H9 (cell line): ENCODE results near the gene VWA8. TPM values are rescaled to one million over a fixed set of nuclear protein-coding genes. Genes with fewer than 3 reads are reported as not detected.

Experiments used
- DNase-seq: peaks from one replicate; pipeline ENCODE4 v3.0.0-alpha.2; 2017
- H2AFZ ChIP-seq: one replicate; pipeline ENCODE4 v1.6.1; 2013; ENCODE audit warnings: mild to moderate bottlenecking, low read length, control low read depth, moderate library complexity
- H2AK5ac ChIP-seq: 2 replicates; pipeline ENCODE4 v1.6.1; 2013; ENCODE audit warnings: low read length, control low read depth, mixed read lengths; ENCODE audit not compliant: insufficient read length
- H2BK120ac ChIP-seq: one replicate; pipeline ENCODE4 v1.6.1; 2013; ENCODE audit warnings: low read depth, mild to moderate bottlenecking, low read length, control low read depth, inconsistent platforms; ENCODE audit not compliant: poor library complexity, severe bottlenecking
- H2BK12ac ChIP-seq: 2 replicates; pipeline ENCODE4 v1.6.1; 2013; ENCODE audit warnings: low read length, control low read depth, mixed read lengths, low read depth; ENCODE audit not compliant: insufficient read length
- H2BK15ac ChIP-seq: 2 replicates; pipeline ENCODE4 v1.6.1; 2013; ENCODE audit warnings: low read depth, low read length, control low read depth
- H2BK20ac ChIP-seq: one replicate; pipeline ENCODE4 v1.6.1; 2013; ENCODE audit warnings: low read depth, mild to moderate bottlenecking, low read length, control low read depth, inconsistent platforms; ENCODE audit not compliant: poor library complexity, severe bottlenecking
- H2BK5ac ChIP-seq: 2 replicates; pipeline ENCODE4 v1.6.1; 2013; ENCODE audit warnings: low read length, control low read depth, mixed read lengths; ENCODE audit not compliant: insufficient read length
- H3K14ac ChIP-seq: 2 replicates; pipeline ENCODE4 v1.6.1; 2013; ENCODE audit warnings: low read length, control low read depth; ENCODE audit not compliant: insufficient read depth
- H3K18ac ChIP-seq: 2 replicates; pipeline ENCODE4 v1.6.1; 2013; ENCODE audit warnings: low read depth, mild to moderate bottlenecking, mixed read lengths, low read length, control low read depth; ENCODE audit not compliant: insufficient read length
- H3K23ac ChIP-seq: 2 replicates; pipeline ENCODE4 v1.6.1; 2013; ENCODE audit warnings: low read length, control low read depth, mixed read lengths, low read depth; ENCODE audit not compliant: insufficient read length
- H3K23me2 ChIP-seq: 2 replicates; pipeline ENCODE4 v1.6.1; 2013; ENCODE audit warnings: low read depth, mild to moderate bottlenecking, mixed read lengths, low read length, control low read depth; ENCODE audit not compliant: insufficient read length, poor library complexity, severe bottlenecking
- H3K27ac ChIP-seq: 2 replicates; pipeline ENCODE4 v1.5.1; 2013; ENCODE audit warnings: low read length, control low read depth, mixed read lengths, low read depth; ENCODE audit not compliant: insufficient read length
- H3K27me3 ChIP-seq: 2 replicates; pipeline ENCODE4 v1.6.1; 2013; ENCODE audit warnings: low read length, control low read depth, inconsistent platforms; ENCODE audit not compliant: insufficient read depth
- H3K4ac ChIP-seq: 2 replicates; pipeline ENCODE4 v1.6.1; 2013; ENCODE audit warnings: low read depth, mild to moderate bottlenecking, control low read depth, inconsistent platforms, low read length, moderate library complexity
- H3K4me1 ChIP-seq: 2 replicates; pipeline ENCODE4 v1.6.1; 2013; ENCODE audit warnings: low read length, control low read depth, inconsistent platforms; ENCODE audit not compliant: insufficient read depth
- H3K4me2 ChIP-seq: 2 replicates; pipeline ENCODE4 v1.6.1; 2013; ENCODE audit warnings: low read length, control low read depth, mixed read lengths; ENCODE audit not compliant: insufficient read length, insufficient read depth
- H3K56ac ChIP-seq: 2 replicates; pipeline ENCODE4 v1.6.1; 2013; ENCODE audit warnings: low read depth, mild to moderate bottlenecking, mixed read lengths, low read length, control low read depth; ENCODE audit not compliant: insufficient read length
- H3K79me1 ChIP-seq: 2 replicates; pipeline ENCODE4 v1.6.1; 2013; ENCODE audit warnings: low read depth, mild to moderate bottlenecking, moderate library complexity, low read length, control low read depth, inconsistent platforms; ENCODE audit not compliant: insufficient read depth, poor library complexity, severe bottlenecking
- H3K79me2 ChIP-seq: 2 replicates; pipeline ENCODE4 v1.6.1; 2013; ENCODE audit warnings: low read length, control low read depth, inconsistent platforms; ENCODE audit not compliant: insufficient read depth
- H3K9ac ChIP-seq: 2 replicates; pipeline ENCODE4 v1.6.1; 2013; ENCODE audit warnings: low read length, control low read depth, mixed read lengths; ENCODE audit not compliant: insufficient read length; ENCODE audit errors: extremely low read depth
- H3K9me3 ChIP-seq: one replicate; pipeline ENCODE4 v1.6.1; 2013; ENCODE audit warnings: low read depth, low read length, inconsistent platforms; ENCODE audit not compliant: control insufficient read depth
- H3T11ph ChIP-seq: one replicate; pipeline ENCODE4 v1.6.1; 2013; ENCODE audit warnings: mild to moderate bottlenecking, low read length, control low read depth, inconsistent platforms
- H4K20me1 ChIP-seq: one replicate; pipeline ENCODE4 v1.6.1; 2013; ENCODE audit not compliant: control insufficient read depth, insufficient read length, insufficient read depth
- H4K5ac ChIP-seq: 2 replicates; pipeline ENCODE4 v1.6.1; 2013; ENCODE audit warnings: low read depth, mild to moderate bottlenecking, mixed read lengths, low read length, control low read depth; ENCODE audit not compliant: insufficient read length
- H4K8ac ChIP-seq: replicated peaks from 2 replicates; pipeline ENCODE4 v1.6.1; 2013; ENCODE audit warnings: low read length, control low read depth, mixed read lengths, low read depth; ENCODE audit not compliant: insufficient read length
- H4K91ac ChIP-seq: 2 replicates; pipeline ENCODE4 v1.6.1; 2013; ENCODE audit warnings: low read depth, mild to moderate bottlenecking, moderate library complexity, mixed read lengths, low read length, control low read depth; ENCODE audit not compliant: insufficient read length
- H3K27ac Mint-ChIP-seq, 3 experiments: 2 replicates in 2 of 3; 3 replicates in 1 of 3; pipeline ENCODE4 v1.8.0; 2020 to 2021; ENCODE audit warnings: mixed read lengths in 3 of 3, mild to moderate bottlenecking in 1 of 3, moderate library complexity in 1 of 3
- H3K27me3 Mint-ChIP-seq: 2 replicates; pipeline ENCODE4 v1.8.0; 2021; ENCODE audit warnings: low read depth, mild to moderate bottlenecking, moderate library complexity, mixed read lengths
- H3K36me3 Mint-ChIP-seq, 3 experiments: 2 replicates in 2 of 3; 3 replicates in 1 of 3; pipeline ENCODE4 v1.8.0; 2020 to 2021; ENCODE audit warnings: low read depth in 3 of 3, mixed read lengths in 3 of 3; ENCODE audit not compliant: insufficient read depth in 1 of 3
- H3K4me1 Mint-ChIP-seq, 2 experiments: 2 replicates each; pipeline ENCODE4 v1.8.0; 2020; ENCODE audit warnings: mixed read lengths in 2 of 2
- H3K4me3 Mint-ChIP-seq, 2 experiments: 2 replicates in 1 of 2; 3 replicates in 1 of 2; pipeline ENCODE4 v1.8.0; 2020 to 2021; ENCODE audit warnings: mild to moderate bottlenecking in 2 of 2, mixed read lengths in 2 of 2, moderate library complexity in 1 of 2
- H3K9me3 Mint-ChIP-seq, 2 experiments: 2 replicates in 1 of 2; 3 replicates in 1 of 2; pipeline ENCODE4 v1.8.0; 2020; ENCODE audit warnings: mild to moderate bottlenecking in 2 of 2, mixed read lengths in 2 of 2, moderate library complexity in 1 of 2
- total RNA-seq: library from RNA; stranded (reverse); gene quantifications from 2 replicates; pipeline ENCODE4 v1.2.1, GENCODE V29; 2021
- TF ChIP-seq, protein P1 (sequence below): fragments of 200-600 bp; sonication (generic); conservative IDR thresholded peaks from 3 replicates; pipeline ENCODE4 v1.8.0; 2021; ENCODE audit warnings: antibody characterized with exemption, mild to moderate bottlenecking

The VWA8 gene
- total RNA-seq, 1 experiment from 2014 or later, result 17.4 TPM

DNA sequence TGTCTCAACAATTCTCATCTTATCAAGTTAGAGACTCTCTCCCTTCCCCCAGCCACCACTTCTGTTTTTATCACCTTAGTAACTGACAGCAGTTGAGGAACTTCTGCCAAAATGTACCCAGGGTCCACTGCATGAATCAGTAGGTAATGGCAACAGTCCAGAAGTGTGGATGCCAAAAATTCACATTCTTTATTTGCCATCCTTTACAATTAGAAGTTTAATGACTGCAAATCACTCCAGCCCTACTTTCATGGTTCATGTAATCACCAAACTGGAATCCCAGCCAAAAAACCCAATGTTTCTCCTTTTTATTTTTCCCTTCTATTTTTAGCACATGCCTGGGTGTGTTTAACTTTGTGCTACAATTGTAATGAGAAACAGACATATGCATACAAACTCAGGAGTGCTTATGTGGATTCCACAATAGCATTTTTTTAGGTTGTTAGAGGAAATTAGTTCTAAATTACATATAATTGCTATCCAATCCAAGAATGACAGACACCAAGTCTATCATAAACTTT, 260.1 kb downstream of the VWA8 start:
- Histone ChIP-seq H3K27ac (no peak overlapping the region), H3K14ac (no peak overlapping the region), H2BK5ac (no peak overlapping the region), H3K4me2 (no peak overlapping the region), H3K79me1 (no peaks in the 10 kb centered on the region), H2BK15ac (no peak overlapping the region), H4K20me1 (no peaks in the 10 kb centered on the region), H3T11ph (no peak overlapping the region), H4K8ac (no peak overlapping the region), H2BK12ac (no peak overlapping the region), H3K4me1 (peaks cover 5% of the 10 kb centered on the region; the same call in 1 of the 2 replicates), H2BK20ac (no peak overlapping the region), H3K9ac (no peak overlapping the region), H2AFZ (no peak overlapping the region), H3K18ac (no peak overlapping the region), H3K79me2 (no peaks in the 10 kb centered on the region), H4K91ac (no peak overlapping the region), H3K56ac (no peak overlapping the region), H3K23ac (no peak overlapping the region), H4K5ac (no peak overlapping the region), H3K9me3 (no peaks in the 10 kb centered on the region), H2BK120ac (no peak overlapping the region), H3K4ac (no peak overlapping the region), H3K27me3 (no peaks in the 10 kb centered on the region), H3K23me2 (no peaks in the 10 kb centered on the region), H2AK5ac (no peak overlapping the region)
- Mint-ChIP-seq H3K4me1 (peaks cover 19 to 27% of the 10 kb centered on the region in 2 experiments), H3K27me3 (no peaks in the 10 kb centered on the region), H3K36me3 (peaks cover 0 to 4% (median 0%) of the 10 kb centered on the region in 3 experiments; a peak in 2 of 7 replicates), H3K27ac (no peak overlapping the region), H3K4me3 (no peak overlapping the region), H3K9me3 (no peaks in the 10 kb centered on the region)
- TF ChIP-seq, protein P1, sequence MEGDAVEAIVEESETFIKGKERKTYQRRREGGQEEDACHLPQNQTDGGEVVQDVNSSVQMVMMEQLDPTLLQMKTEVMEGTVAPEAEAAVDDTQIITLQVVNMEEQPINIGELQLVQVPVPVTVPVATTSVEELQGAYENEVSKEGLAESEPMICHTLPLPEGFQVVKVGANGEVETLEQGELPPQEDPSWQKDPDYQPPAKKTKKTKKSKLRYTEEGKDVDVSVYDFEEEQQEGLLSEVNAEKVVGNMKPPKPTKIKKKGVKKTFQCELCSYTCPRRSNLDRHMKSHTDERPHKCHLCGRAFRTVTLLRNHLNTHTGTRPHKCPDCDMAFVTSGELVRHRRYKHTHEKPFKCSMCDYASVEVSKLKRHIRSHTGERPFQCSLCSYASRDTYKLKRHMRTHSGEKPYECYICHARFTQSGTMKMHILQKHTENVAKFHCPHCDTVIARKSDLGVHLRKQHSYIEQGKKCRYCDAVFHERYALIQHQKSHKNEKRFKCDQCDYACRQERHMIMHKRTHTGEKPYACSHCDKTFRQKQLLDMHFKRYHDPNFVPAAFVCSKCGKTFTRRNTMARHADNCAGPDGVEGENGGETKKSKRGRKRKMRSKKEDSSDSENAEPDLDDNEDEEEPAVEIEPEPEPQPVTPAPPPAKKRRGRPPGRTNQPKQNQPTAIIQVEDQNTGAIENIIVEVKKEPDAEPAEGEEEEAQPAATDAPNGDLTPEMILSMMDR, result no peak
- no peak for DNase-seq
